Measurements from ENCODE around the gene TMOD2. TPM values are rescaled to one million over a fixed set of nuclear protein-coding genes. Genes with fewer than 3 reads are reported as not detected.

TMOD2 gene
- total and polyA plus RNA-seq, 11 donors: 1.3 to 10.9 (median 6.1) TPM

- peaks cover 0 to 23% (median 0%) of the 10 kb centered on the region in 12 donors for H3K4me1 ChIP-seq
- 50 to 66% (median 55%) methylated on average over 9 of the region's 9 CpGs for WGBS, 4 donors
- H3K9me3 ChIP-seq: no peaks in the 10 kb centered on the region
- H3K36me3 ChIP-seq: peaks cover 0 to 38% (median 15%) of the 10 kb centered on the region in 9 donors
- DNase-seq (peak in 1 of 5 donors; percentile 54), ATAC-seq (peak in 2 of 4 donors; percentile 46 to 62)
- H3K4me3 ChIP-seq: no peak overlapping the region
- TF ChIP-seq POLR2A (IDR thresholded peaks at IDR 0.05) (no peak), CTCF (IDR thresholded peaks at IDR 0.05) (no peak)
- no peak overlapping the region for H3K27ac ChIP-seq
- intact Hi-C loops (cut with DNase I): no loop called here
- no peaks in the 10 kb centered on the region for H3K27me3 ChIP-seq
Observed at GRCh38 chr15:51768018-51768417, 16.6 kb downstream of the TMOD2 start.

DNA sequence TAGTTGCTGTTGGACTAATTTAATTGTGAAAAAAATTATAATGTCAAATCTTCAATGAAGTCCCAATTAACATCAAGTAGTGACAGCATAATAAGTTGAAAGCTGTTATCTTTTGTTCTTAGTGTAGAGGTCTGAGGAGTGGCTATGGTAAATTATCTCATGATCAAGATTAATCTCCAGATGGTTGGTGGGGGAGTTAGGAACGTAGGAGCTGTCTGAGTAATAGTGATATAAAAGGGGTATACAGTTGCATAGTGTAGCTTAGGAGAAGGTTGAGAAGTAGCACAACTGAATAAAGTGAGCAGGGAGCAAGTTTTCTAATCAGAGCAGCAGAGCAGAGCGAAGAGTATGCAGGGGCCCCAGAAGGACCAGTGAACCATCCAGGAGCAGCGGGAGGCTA, 19.5 kb downstream of the TMOD2 start:
- H3K27me3 ChIP-seq: no peaks in the 10 kb centered on the region
- DNase-seq (no peak), ATAC-seq (no peak)
- 67 to 93% (median 91%) methylated on average over 3 of the region's 3 CpGs for WGBS, 4 donors
- H3K27ac ChIP-seq: no peak overlapping the region
- H3K36me3 ChIP-seq: peaks cover 0 to 60% (median 38%) of the 10 kb centered on the region in 9 donors
- intact Hi-C loops (cut with DNase I): loop anchor here in 1 of 10 donors (10.0 kb wide), 1 partner anchor 56 kb away; no protein-coding TSS in a partner anchor
- no peak overlapping the region for H3K4me3 ChIP-seq
- no peaks in the 10 kb centered on the region for H3K9me3 ChIP-seq
- no peak for TF ChIP-seq POLR2A (IDR thresholded peaks at IDR 0.05)
- H3K4me1 ChIP-seq: peaks cover 0 to 23% (median 0%) of the 10 kb centered on the region in 12 donors

DNA sequence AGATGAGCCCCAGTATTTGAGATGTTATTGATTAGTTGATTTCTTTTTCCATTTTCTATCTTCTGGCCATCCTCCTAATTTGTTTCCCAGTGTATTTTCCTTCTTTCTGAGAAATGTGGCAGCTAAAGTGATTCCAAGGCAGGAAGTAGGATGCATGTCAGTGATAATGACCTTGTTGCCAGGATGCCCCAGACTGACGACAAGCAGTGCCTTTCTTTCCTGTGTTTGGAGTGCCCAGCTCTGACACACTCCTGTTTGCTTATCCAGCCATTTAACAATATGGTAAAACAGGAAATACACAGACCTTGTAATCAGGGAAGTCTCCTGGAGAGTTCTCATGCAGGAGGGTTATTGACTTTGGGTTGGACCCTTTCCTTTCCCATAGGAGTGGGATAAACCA, 20.4 kb downstream of the TMOD2 start:
- TF ChIP-seq POLR2A (IDR thresholded peaks at IDR 0.05) (no peak), CTCF (IDR thresholded peaks at IDR 0.05) (no peak)
- WGBS, 4 donors: 50 to 65% (median 55%) methylated on average over 1 of the region's 1 CpG
- H3K4me3 ChIP-seq: no peak overlapping the region
- no peaks in the 10 kb centered on the region for H3K27me3 ChIP-seq
- DNase-seq (no peak), ATAC-seq (no peak)
- peaks cover 0 to 19% (median 5%) of the 10 kb centered on the region in 12 donors for H3K4me1 ChIP-seq
- intact Hi-C loops (cut with DNase I): loop anchor here in 1 of 10 donors (10.0 kb wide), 1 partner anchor 57 kb away; no protein-coding TSS in a partner anchor
- H3K9me3 ChIP-seq: no peaks in the 10 kb centered on the region
- no peak overlapping the region for H3K27ac ChIP-seq
- H3K36me3 ChIP-seq: peaks cover 0 to 60% (median 38%) of the 10 kb centered on the region in 9 donors

DNA sequence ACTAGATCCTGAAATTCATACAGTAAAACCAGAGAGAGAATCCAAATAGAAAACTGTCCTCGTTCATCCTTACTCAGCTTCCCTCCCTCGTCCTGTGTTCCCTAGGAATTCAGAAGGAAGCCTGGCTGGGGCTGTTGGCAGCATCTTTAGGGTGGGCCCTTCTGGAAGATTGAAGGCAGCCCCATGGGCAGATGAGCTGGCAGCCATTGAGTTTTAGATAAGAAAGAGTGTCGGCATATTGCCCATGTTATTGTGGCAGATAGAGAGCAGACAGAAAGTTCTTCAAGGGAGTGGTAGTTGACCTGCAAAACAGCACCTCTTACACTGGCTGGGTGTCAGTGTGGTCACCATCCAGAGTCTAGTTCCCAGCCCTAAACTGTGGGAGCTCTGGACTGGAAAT, 23.5 kb downstream of the TMOD2 start:
- no peak for ATAC-seq
- DNase-seq: no peak
- H3K9me3 ChIP-seq: no peaks in the 10 kb centered on the region
- intact Hi-C loops (cut with DNase I): loop anchor here in 1 of 10 donors (10.0 kb wide), 1 partner anchor 60 kb away; no protein-coding TSS in a partner anchor
- WGBS, 4 donors: 65 to 84% (median 77%) methylated on average over 3 of the region's 3 CpGs
- H3K27ac ChIP-seq: no peak overlapping the region
- TF ChIP-seq CTCF (IDR thresholded peaks at IDR 0.05): no peak
- TF ChIP-seq POLR2A (IDR thresholded peaks at IDR 0.05): no peak
- H3K27me3 ChIP-seq: no peaks in the 10 kb centered on the region
- no peak overlapping the region for H3K4me3 ChIP-seq
- H3K4me1 ChIP-seq: peaks cover 0 to 11% (median 3%) of the 10 kb centered on the region in 12 donors
- peaks cover 0 to 67% (median 18%) of the 10 kb centered on the region in 9 donors for H3K36me3 ChIP-seq

All from heart left ventricle (tissue), 16 donors.